ENCODE results near the gene CKMT2.

DNA sequence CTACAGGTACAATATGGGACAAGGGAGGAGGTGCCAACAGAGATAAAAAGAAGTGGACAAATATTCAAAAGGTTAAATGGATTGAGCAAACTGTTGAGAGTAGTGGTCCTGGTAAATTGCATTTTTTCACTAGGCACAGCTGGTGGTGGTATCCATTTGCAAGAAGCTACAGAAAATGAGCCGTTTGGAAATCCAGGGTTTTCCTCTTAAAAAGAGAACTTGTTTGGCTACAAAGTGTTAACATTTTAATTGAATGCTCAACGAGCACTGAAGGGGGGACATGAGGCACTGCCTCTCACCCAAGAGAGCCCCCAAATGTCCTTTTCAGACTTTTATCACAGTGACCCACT is 67.8 kb downstream of the CKMT2 start:
- TF ChIP-seq CTCF (IDR thresholded peaks at IDR 0.05) (no peak), POLR2A (IDR thresholded peaks at IDR 0.05) (no peak)
